GM19372 (cell line): Measurements from ENCODE around the gene SBNO2.

Source experiments
- ATAC-seq: cut with Tn5 transposase; IDR thresholded peaks from one replicate; pipeline ENCODE4 v1.9.1; 2021; ENCODE audit warnings: mild to moderate bottlenecking, low read depth, moderate library complexity; ENCODE audit not compliant: unreplicated experiment

The SBNO2 gene

DNA sequence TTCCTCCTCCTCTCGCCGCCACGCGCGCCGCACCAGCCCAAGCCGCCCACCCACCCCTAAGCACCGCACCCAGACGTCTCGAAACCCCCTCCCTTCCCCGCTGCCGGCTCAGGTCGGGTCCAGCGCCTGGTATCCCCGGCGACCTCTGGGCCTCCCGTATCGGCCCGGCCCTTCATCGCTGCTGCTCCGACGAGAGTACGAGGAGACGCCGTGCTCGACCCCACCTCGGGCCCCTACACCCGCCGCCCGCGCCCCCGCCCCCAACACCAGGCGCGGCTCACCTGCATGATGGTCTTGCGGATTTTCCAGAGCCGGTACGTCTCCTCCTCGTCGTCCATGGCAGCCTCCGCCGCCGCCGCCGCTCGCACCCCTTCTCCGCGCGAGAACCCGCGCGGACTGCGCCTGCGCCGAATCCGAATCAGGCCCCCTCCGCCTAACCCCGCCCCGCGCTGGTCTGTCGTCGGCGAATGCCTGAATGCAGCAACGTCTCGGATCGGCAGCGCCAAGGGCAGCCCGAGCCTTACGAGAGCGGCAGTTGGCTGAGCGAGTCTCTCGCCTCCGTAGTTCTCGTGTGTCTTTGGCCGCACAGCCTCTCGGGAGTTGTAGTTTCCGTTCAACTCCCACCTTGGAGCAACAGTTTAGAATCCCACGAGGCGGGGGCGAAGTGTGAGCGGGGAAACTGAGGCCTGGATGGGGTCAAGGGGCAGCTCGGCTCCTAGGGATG, 78.9 kb downstream of the SBNO2 start, which contains the start of gene POLR2E:
POLR2E (minus strand) TSS at position 398 of the 724 bp plus-strand sequence; CDS start at position 338, 60 bp downstream.
- ATAC-seq, result peak; percentile 88

DNA sequence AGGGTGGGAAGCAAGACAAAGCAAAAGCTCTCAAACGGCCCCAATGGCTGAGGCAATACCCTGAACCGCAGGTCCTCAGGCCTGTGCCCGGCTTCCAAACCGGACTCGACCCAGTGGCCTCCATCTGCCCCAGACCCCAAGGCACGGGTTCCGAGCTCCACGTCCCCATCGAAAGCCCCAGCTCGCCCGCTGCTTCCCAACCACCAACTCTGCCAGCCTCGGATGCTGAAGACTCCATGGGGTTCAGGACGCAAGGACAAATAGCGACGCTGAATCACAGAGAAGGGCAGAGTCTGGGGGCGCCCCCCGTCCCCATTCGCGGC, 79.5 kb downstream of the SBNO2 start:
- no peak for ATAC-seq

DNA sequence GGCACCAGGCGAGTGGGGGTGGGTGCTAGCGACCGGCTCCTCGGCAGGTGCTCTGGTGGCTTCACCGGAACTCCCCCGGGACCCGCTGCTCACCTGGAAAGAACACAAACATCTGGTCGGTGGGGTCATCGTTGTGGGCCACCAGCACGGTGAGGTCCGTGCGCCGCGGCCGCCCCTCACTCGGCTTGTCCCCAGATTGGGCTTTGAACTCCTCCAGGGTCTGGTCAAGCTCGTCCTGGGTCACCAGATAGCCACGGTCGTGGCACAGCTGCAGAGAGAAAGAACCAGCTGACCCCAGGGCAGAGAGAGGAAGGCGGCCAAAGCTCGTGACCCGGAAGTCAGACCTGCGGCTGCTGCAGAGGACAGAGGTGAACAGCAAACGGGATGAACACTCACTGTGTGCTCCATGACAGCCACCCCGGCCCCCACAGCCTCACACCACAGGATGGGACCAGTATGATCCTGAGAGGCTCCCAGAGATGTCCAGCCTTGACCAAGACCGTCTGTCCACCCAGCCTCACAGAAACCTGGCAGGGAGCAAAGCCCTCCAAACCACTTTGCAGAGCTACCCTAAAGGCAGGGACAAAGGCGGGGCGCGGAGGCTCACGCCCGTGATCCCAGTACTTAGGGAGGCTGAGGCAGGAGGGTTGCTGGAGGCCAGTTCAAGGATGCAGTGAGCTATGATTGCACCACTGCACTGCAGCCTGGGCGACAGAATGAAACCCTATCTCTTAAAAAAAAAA, 80.1 kb downstream of the SBNO2 start:
- ATAC-seq, result no peak

DNA sequence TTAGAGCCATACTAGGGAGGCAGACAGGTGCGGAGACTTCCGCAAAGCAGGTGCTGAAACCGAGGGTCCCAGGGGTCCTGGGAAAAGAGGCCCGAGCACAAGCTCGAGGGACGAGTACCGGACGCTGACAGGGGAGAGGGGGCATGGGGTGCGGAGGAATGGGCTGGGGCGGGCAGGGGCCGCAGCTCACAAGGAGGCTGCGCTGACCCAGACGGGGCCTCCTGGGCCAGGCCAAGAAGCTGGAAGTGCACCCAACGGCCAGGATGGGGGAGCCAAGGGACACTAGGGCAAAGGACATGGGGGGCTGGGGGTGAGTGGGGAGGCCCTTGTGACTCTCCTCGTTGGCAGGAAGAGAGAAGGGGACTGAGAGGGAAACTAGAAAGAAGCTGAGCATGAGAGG, 80.7 kb downstream of the SBNO2 start:
- ATAC-seq, result no peak

DNA sequence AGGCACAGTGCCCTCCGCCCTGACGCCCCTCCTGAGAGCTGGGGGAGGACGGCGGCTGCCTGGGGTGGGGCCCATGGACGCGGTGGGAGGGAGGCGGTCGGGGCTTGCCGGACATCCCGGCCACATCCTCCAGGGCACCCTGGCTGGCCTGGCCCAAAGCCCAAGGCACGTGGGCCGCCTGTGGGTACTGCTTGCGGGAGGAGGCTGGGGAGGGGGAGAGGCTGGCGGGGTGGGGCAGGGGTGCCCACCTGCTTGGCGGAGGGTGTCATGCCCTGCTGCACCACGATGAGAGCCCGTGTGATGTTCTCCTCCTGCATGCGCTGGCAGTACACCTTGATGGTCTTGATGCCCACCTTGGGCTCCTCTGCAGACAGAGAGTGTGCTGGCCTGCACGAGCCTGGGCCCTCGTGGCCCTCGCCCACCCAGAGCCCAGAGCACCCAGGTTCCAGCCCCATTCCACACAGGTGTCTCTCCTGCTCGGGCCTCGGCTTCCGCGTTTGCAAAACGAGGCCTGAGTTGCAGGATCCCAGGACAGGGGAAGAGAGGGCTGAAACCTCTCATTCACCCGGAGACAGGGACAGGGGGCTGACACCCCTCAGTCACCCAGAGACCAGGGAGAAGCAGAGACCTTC, 82.4 kb downstream of the SBNO2 start:
- ATAC-seq, result no peak

DNA sequence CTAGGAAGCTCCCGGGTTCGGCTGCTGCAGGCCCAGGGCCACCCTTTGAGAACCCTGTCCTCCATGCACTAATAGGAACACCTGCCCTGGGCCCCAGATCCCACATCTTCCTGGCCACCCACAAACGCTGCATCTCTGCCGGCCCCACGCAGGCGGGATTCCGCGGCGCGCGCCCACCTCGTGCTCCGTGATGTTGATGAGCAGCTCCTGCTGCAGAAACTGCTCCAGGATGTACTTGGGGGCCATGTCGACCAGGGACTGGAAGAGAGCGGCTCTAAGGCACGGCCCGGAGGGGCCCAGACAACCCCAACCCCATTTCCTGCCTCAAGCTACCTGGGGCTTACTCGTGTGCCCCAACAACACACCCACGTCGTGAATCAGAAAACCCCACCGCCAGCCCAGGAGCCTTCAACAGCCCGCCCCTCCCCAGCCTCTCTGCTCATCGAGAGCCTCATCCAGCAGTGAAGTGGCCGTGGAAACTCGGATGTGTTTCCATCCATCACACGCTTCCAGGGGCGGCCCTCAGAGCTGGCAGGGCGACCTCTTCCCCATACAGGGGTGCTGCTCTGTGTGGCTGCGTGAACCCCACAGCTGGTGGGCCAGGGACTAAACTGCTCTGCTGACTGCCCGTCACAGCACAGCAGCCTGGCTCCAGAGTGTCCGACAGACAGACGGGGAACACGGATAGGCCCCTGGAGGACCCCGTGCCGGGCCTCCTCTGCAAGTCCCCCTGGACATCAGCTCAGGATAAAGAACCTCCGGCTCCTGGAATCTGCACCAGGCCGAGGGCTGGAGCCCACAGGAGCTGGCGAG, 83.1 kb downstream of the SBNO2 start:
- no peak for ATAC-seq

DNA sequence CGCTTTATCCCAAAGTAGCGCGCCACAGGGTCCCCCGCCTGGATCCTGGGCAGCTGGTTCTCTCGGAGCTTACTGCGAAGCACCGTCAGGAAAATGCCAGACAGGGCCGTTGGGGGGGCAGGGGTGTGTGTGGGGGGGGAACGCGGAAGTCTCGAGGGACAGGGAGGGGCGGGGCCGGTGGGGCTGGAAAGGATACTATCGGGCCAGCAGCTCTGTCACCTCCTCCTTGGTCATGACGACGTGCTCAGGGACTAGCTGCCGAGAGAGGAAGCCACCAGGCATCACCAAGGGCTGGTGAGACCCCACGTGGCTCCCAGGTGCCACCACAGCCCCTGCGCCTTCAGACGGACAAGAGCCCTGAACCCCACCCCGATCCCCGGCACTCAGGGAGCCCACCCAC, 84.2 kb downstream of the SBNO2 start:
- ATAC-seq, result no peak

DNA sequence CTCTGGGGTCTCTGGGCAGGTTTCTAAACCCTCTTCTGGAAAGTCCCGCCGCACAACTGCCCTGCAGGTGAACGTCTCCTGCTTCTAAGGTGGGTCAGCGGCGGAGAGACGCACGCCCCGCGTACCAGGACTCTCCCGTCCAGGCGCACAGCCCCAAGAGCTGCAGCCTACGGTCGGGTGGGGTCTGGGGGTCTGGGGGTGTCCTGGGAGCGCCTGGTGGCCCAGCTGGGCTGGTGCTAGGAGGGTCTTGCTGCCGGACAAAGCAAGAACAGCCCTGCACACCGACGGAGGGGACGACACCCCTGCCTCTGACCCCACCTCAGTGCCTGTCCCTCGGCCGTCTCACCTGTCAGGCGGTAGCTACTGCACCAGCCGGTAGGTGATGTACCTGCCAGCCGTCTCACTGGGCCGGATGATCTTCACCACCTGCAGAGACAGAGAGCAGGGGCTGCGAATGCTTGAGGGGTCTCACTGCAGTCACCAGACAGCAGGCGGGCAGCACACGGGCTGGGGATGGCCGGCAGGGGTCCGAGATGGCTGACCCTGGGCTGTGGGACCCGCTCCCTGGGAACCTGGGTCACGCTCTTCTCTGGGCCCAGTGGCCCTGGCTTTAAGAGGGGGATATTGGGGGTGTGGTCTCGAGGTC, 84.8 kb downstream of the SBNO2 start:
- no peak for ATAC-seq

DNA sequence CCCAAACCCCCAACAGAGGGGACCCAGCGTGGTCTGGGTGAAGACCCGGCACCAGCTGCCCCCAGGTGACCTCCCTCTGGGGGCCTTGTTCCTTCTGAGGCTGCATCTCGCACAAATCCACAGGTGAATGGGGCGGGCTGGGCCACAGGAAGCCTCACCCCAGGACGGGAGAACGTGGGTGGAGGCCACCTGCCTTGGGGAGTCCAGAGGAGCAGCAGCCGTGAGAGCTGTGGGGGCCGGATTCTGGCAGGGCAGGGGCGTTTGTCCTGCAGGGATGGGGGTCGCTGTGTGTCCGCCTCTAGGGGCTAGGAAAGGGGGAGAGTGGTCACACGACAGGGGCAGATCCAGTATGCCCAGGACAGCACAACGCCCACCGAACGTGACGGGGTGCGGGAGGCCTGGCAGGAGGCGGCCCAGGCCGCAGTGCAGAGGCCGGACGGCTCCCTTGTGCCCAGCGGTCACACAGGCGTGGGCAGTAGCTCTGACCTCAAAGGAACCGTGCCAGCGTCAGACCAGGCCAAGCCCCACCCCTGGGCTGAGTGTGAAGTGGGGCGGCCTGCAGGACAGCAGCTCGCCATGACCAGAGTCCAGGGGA, 85.6 kb downstream of the SBNO2 start:
- ATAC-seq, result no peak

DNA sequence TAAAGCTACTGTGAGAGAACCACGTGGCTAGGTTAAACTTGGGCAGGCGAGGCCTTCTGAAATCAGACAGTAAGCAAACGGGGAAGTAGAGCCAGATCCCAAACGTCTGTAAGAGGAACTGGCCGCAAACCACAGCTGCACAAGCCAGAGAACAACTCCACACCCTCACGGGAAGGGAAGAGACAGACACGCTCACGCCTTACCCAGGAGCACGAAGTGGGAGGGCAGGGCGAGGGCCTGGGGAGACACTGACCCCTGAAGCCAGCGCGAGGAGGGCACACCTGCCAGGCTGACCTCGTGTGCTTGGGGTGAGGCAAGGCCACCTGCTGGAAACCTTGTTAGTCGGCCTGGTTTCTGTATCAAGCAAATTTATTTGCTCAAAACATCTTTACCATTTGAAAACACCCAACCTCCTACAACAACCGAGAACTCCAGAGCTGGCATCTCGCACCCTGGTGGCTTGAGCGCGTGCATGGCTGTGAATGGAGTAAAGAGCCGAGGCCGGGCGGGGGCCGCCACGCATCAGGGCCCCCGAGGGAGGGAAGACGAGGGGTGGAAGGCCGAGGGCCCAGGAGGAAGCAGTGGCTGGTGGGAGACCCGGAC, 86.2 kb downstream of the SBNO2 start:
- no peak for ATAC-seq

DNA sequence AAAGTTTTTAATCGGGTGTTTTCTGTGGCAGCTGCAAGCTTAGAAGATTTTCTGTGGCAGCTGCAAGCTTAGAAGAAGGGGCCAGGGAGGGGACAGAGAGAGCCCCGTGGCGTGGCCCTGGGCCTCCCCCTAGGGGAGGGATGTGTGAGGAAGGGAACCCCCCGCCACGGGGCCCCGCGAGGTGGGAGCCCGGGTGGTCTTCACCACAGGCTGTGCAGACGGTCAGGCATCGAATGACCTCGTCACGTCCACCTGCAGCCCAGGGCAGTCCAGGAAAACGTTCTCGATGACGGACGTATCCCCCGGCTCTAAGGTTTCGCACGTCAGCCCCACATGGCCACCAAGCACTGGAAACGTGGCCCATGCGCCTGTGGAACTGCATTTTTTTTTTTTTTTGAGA, 87.5 kb downstream of the SBNO2 start:
- ATAC-seq, result no peak

DNA sequence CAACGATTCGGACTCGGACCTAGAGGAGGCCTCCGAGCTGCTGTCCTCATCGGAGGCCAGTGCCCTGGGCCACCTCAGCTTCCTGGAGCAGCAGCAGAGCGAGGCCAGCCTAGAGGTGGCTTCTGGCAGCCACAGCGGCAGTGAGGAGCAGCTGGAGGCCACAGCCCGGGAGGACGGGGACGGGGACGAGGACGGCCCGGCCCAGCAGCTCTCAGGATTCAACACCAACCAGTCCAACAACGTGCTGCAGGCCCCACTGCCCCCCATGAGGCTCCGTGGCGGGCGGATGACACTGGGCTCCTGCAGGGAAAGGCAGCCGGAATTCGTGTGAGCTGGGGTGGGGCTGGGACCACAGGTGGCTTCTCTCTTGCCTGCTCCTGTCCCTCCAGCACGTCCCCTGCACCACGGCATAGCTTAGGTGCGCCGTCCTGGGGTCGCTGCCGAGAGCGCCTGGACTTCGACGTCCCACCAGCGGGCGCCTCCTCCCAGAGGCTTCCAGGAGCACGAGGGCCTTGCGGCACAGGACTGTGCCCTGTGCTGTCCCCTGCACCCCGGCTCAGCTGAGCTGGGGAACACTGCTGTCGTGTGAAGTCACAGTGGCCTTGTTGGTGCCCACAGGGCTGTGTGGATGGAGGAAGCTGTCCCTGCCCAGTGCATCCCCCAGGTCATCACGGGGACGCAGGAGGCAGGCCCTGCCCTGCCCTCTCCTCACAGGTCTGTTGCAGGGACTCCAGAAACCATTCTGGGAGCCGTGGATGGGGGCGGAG, 88.2 kb downstream of the SBNO2 start:
- no peak for ATAC-seq

DNA sequence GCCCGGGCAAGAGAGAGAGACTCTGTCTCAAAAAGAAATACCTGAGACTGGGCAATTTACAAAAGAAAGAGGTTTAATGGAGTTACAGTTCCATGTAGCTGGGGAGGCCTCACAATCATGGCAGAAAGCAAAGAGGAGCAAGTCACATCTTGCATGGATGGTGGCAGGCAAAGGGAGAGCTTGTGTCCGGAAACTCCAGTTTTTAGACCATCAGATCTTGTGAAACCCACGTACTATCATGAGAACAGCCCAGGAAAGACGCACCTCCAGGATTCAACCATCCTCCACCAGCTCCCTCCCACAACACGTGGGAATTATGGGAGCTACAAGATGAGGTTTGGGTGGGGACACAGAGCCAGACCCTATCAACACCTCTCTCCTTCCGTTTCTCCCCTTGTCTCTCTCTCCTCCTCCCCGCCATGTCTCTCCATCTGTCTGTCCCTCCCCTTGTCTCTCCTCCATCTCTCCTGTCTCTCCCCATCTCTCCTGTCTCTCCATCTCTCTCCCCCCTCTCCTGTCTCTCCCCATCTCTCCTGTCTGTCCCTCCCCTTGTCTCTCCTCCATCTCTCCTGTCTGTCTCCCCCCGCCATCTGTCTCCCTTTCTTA, 88.9 kb downstream of the SBNO2 start:
- ATAC-seq, result no peak

DNA sequence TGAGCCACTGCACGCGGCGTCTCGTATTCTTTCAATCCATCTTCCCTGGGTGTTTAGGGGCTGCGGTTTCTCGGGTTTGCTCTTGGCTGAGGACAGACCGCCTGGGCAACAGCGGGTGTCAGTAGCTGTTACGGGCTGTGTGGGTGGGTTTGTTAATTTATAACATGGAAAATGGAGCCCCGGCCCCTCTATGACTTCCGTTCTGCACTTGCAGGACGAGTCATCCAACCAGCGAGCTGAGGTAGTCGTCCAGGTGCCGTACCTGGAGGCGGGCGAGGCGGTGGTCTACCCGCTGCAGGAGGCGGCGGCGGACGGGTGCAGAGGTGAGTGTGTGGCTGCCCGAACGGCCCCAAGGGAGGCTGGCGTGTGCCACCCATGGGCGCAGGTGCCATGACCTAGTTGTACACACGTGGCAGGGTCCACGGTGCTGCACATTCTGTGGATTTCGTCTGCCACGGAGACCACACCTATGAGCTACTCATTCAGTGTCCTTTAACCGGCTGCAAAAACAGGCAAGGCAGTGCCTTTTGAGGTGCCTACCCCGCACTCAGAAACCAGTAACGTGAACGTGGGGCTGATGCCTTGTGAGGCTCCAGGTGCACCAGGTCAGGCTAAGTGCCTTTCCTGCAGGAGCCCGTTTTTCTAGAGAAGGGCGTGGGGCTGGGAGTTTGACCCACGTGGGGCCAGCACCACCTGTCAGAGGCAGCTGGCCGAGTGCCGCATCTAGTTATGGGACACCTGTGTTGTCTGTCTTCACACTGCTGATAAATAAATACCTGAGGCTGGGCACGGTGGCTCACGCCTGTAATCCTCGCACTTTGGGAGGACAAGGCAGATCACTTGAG, 89.8 kb downstream of the SBNO2 start:
- no peak for ATAC-seq

DNA sequence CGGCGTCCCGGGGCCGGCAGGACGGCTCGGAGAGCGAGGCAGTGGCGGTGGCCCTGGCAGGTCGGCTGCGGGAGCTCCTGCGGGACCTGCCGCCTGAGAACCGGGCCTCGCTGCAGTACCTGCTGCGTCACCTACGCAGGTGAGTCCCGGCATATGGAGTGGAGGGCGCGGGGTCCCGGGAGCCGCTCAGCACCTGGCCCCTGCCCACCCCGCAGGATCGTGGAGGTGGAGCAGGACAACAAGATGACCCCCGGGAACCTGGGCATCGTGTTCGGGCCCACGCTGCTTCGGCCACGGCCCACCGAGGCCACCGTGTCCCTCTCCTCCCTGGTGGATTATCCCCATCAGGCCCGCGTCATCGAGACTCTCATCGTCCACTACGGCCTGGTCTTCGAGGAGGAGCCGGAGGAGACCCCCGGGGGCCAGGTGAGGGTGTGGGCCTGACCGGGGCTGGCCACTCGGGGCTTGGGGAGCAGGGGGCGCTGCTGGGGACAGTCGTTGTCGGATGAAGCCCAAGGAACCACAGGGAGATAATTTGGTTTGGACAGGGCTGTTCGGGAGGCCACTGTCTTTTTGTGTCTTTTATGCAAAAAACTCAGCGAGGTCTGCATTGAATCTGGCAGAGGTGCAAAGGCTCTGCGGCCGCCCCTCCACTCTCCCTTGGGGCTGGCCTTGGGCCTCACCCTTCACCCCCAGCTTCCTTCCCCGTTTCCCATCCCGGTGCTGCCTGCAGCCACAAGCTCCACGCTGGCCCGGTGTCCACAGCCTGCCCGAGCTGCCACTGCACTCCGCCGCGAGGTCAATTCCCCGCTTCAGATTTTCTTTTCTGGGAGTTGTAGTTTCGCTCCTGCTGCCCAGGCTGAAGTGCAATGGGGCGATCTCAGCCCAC, 90.9 kb downstream of the SBNO2 start:
- no peak for ATAC-seq

DNA sequence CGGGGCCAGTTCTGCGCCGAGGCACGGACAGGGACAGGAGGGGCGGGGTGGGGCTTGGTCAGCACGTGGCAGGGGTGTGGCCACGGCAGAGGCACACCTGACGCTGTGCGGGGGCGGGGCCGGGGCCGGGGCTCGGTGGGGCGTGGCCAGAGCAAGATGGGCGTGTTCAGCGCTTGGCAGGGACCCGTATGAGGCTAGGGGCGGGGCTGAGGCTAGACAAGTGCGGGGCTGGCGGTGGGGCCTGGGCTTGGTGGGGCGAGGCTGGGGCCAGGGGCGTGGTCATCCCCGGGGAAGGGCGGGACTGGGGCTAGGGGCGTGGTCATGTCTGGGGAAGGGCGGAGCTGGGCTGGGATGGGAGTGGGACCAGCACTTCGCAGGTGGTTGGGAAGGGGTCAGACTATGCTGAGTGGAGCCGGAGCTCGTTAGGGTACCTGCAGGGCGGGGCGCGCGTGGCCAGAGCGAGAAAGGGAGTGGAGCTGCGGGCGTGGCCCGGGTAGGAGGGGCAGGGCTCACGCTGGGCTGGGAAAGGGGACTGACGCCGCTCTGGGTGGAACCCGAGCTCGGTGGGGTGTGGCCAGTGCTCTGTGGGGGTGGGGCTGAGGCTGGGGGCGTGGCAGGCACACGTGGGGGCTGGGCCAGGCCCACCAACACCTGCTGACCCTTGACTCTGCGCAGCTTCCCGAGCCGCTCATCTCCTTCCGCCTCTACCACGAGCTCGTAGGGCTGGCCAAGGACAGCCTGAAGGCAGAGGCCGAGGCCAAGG, 91.7 kb downstream of the SBNO2 start:
- no peak for ATAC-seq
